ENCODE measurements around the gene CYTL1. TPM values are rescaled to one million over a fixed set of nuclear protein-coding genes. Genes with fewer than 3 reads are reported as not detected.

CYTL1 gene
- total and polyA plus RNA-seq, 2 donors, result 1.4 to 2.9 TPM

DNA sequence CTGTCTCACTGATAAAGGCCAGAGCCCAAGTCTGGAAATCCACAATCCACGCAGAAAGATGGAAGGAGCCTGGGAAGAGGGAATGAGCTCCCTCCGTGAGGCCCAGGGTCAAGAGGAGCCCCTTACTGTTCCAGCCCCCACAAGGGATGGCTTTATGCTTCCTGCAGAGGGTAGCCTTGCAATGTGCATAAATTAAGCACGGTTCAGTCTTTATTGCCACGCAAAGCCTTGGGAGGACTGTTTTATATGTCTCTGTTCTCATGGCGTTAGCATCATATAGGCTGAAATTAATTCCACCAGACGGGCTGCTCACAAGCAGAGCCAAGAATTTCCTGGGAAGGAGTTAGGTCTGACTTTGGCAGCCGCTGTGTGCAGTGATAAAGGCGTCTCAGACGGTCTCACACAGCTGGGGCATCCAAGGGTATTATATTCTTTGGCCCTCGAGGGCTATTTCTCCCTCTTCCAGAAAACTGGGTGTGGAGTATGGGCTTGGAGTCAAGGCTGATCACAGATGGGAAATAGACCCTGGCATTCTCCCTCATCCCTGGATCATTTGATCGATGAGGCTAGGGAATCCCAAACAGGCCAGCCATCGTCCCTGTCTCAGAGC lies 38.5 kb downstream of the CYTL1 start:
- H3K36me3 ChIP-seq (ENCODE audit: control insufficient read depth in 2 of 2, insufficient read depth in 2 of 2, low read length in 1 of 2), result no peaks in the 10 kb centered on the region
- no peak for DNase-seq (ENCODE audit: low read depth in 6 of 9, low spot score in 9 of 9)
- WGBS, result 82% methylated on average over 12 of the region's 12 CpGs
- H3K4me1 ChIP-seq (ENCODE audit: control insufficient read depth in 2 of 2, insufficient read depth in 2 of 2, low read length in 2 of 2), result no peaks in the 10 kb centered on the region
- H3K9me3 ChIP-seq (ENCODE audit: control insufficient read depth in 2 of 2, insufficient read depth in 1 of 2, low read length in 1 of 2), result no peaks in the 10 kb centered on the region
- H3K27me3 ChIP-seq (ENCODE audit: control insufficient read depth in 2 of 2, insufficient read depth in 1 of 2, low read length in 1 of 2), result no peaks in the 10 kb centered on the region
- H3K4me3 ChIP-seq (ENCODE audit: low read length in 2 of 2), result no peak overlapping the region
- no peak overlapping the region for H3K27ac ChIP-seq (ENCODE audit: low read depth in 1 of 2, low read length in 1 of 2)

DNA sequence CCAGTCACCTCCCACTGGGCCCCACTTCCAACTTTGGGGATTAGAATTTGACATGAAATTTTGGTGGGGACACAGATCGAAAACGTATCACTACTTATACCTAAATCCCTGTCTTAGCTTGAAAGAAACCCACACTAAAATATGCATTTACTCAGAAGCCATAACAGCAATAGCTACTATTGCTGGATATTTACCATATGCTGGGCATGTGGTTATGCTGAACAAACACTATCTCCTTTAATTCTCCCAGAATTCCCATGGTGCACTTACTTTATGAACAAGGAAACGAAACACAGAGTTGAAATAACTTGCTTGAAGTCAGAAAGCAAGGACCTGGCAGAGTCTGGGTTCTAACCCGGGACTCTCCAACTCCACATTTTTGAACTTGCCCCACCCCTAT lies 39.3 kb downstream of the CYTL1 start:
- H3K27me3 ChIP-seq (ENCODE audit: control insufficient read depth in 2 of 2, insufficient read depth in 1 of 2, low read length in 1 of 2), result no peaks in the 10 kb centered on the region
- H3K36me3 ChIP-seq (ENCODE audit: control insufficient read depth in 2 of 2, insufficient read depth in 2 of 2, low read length in 1 of 2), result no peaks in the 10 kb centered on the region
- peaks cover 0 to 2% of the 10 kb centered on the region in 2 donors for H3K9me3 ChIP-seq (ENCODE audit: control insufficient read depth in 2 of 2, insufficient read depth in 1 of 2, low read length in 1 of 2)
- H3K27ac ChIP-seq (ENCODE audit: low read depth in 1 of 2, low read length in 1 of 2), result no peak overlapping the region
- 97% methylated on average over 4 of the region's 4 CpGs for WGBS
- H3K4me1 ChIP-seq (ENCODE audit: control insufficient read depth in 2 of 2, insufficient read depth in 2 of 2, low read length in 2 of 2), result no peaks in the 10 kb centered on the region
- no peak overlapping the region for H3K4me3 ChIP-seq (ENCODE audit: low read length in 2 of 2)
- no peak for DNase-seq (ENCODE audit: low read depth in 6 of 9, low spot score in 9 of 9)

DNA sequence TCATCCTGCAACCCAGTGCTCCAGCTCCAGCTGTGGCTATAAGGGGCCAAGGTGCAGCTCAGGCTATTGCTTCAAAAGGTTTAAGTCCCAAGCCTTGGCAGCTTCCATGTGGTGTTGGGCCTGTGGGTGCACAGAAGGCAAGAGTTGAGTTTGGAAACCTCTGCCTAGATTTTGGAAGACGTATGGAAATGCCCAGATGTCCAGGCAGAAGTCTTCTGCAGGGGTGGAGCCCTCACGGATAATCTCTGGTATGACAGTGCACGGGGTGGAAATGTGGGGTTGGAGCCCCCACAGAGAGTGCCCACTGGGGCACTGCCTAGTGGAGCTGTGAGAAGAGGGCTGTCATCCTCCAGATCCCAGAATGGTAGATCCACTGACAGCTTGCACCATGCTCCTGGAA lies 44.5 kb downstream of the CYTL1 start:
- Histone ChIP-seq H3K4me3 (ENCODE audit: low read length in 2 of 2) (no peak overlapping the region), H3K36me3 (ENCODE audit: control insufficient read depth in 2 of 2, insufficient read depth in 2 of 2, low read length in 1 of 2) (no peaks in the 10 kb centered on the region), H3K9me3 (ENCODE audit: control insufficient read depth in 2 of 2, insufficient read depth in 1 of 2, low read length in 1 of 2) (peaks cover 2 to 9% of the 10 kb centered on the region in 2 donors), H3K27ac (ENCODE audit: low read depth in 1 of 2, low read length in 1 of 2) (no peak overlapping the region), H3K27me3 (ENCODE audit: control insufficient read depth in 2 of 2, insufficient read depth in 1 of 2, low read length in 1 of 2) (no peaks in the 10 kb centered on the region), H3K4me1 (ENCODE audit: control insufficient read depth in 2 of 2, insufficient read depth in 2 of 2, low read length in 2 of 2) (no peaks in the 10 kb centered on the region)
- WGBS, result 97% methylated on average over 3 of the region's 3 CpGs
- no peak for DNase-seq (ENCODE audit: low read depth in 6 of 9, low spot score in 9 of 9)

DNA sequence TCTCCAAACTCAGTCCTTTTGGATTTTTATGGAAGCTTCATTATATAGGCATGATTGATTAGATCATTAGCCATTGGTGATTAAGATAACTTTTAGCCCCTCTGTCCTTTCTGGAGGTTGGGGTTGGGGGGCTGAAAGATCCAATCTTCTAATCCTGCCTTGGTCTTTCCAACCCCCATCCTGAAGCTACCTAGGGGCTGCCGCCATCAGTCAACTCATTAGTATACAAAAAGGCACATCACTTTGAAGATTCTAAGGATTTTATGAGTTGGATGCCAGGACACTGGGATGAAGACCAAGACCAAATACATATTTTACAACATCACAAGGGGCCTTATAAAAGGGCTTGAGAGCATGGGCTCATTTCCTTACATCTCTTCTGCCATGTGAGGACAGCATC lies 47.5 kb downstream of the CYTL1 start:
- H3K4me3 ChIP-seq (ENCODE audit: low read length in 2 of 2), result no peak overlapping the region
- H3K4me1 ChIP-seq (ENCODE audit: control insufficient read depth in 2 of 2, insufficient read depth in 2 of 2, low read length in 2 of 2), result no peaks in the 10 kb centered on the region
- no peak overlapping the region for H3K27ac ChIP-seq (ENCODE audit: low read depth in 1 of 2, low read length in 1 of 2)
- DNase-seq (ENCODE audit: low read depth in 6 of 9, low spot score in 9 of 9), result no peak
- H3K27me3 ChIP-seq (ENCODE audit: control insufficient read depth in 2 of 2, insufficient read depth in 1 of 2, low read length in 1 of 2), result no peaks in the 10 kb centered on the region
- H3K36me3 ChIP-seq (ENCODE audit: control insufficient read depth in 2 of 2, insufficient read depth in 2 of 2, low read length in 1 of 2), result no peaks in the 10 kb centered on the region
- peaks cover 2 to 9% of the 10 kb centered on the region in 2 donors for H3K9me3 ChIP-seq (ENCODE audit: control insufficient read depth in 2 of 2, insufficient read depth in 1 of 2, low read length in 1 of 2)
- WGBS, result 94% methylated on average over 1 of the region's 1 CpG

DNA sequence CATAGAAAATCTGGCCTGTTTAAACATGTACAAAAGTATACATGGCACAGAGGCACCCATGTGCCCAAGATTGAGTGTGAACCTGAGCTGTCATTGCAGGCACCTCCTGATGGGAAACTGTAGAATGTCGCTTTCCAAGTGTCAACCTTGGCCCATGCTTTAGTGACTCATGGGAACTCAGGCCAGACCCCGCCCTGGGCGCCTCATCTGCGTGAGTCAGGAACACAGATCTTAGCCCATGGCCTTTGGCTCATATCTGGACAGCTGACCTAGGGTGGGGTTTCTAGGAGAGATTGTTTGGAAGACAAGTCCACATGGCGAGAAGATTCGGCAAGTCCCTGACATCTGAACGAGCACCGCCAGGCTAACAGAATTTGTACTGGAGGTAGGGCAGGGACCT lies 50.0 kb downstream of the CYTL1 start:
- H3K4me3 ChIP-seq (ENCODE audit: low read length in 2 of 2), result no peak overlapping the region
- no peaks in the 10 kb centered on the region for H3K36me3 ChIP-seq (ENCODE audit: control insufficient read depth in 2 of 2, insufficient read depth in 2 of 2, low read length in 1 of 2)
- peaks cover 0 to under 1% of the 10 kb centered on the region in 2 donors for H3K9me3 ChIP-seq (ENCODE audit: control insufficient read depth in 2 of 2, insufficient read depth in 1 of 2, low read length in 1 of 2)
- no peaks in the 10 kb centered on the region for H3K27me3 ChIP-seq (ENCODE audit: control insufficient read depth in 2 of 2, insufficient read depth in 1 of 2, low read length in 1 of 2)
- WGBS, result 94% methylated on average over 8 of the region's 8 CpGs
- no peak for DNase-seq (ENCODE audit: low read depth in 6 of 9, low spot score in 9 of 9)
- H3K4me1 ChIP-seq (ENCODE audit: control insufficient read depth in 2 of 2, insufficient read depth in 2 of 2, low read length in 2 of 2), result no peaks in the 10 kb centered on the region
- no peak overlapping the region for H3K27ac ChIP-seq (ENCODE audit: low read depth in 1 of 2, low read length in 1 of 2)

DNA sequence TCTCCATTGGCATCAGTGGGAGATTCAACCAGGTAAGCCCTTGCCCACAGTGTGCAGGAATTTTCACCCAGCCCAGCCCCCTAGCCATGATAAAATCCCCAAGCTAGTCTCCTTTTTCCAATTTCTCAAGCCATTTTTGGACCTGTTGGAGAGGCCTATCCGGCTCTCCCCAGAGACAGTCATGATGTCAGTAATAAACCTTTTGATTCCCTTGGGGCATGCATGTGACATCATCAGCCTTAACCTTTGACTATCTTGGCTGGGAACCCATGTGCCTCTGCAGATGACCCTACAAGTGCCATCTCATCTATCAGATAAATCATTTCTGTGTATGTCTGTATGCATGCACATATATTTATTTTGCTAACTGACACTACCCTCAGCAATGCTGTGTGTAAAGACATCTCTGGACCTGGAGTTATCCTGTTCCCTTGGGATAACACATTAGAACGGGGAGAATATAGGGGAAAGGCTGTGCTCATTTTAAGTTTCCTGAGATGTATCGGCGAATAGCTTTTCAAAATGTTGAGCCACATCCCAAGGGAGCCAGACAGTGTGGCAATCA lies 51.0 kb downstream of the CYTL1 start:
- DNase-seq (ENCODE audit: low read depth in 6 of 9, low spot score in 9 of 9), result no peak
- Histone ChIP-seq H3K4me1 (ENCODE audit: control insufficient read depth in 2 of 2, insufficient read depth in 2 of 2, low read length in 2 of 2) (no peaks in the 10 kb centered on the region), H3K27ac (ENCODE audit: low read depth in 1 of 2, low read length in 1 of 2) (no peak overlapping the region), H3K9me3 (ENCODE audit: control insufficient read depth in 2 of 2, insufficient read depth in 1 of 2, low read length in 1 of 2) (peaks cover 0 to 2% of the 10 kb centered on the region in 2 donors), H3K36me3 (ENCODE audit: control insufficient read depth in 2 of 2, insufficient read depth in 2 of 2, low read length in 1 of 2) (no peaks in the 10 kb centered on the region), H3K27me3 (ENCODE audit: control insufficient read depth in 2 of 2, insufficient read depth in 1 of 2, low read length in 1 of 2) (no peaks in the 10 kb centered on the region), H3K4me3 (ENCODE audit: low read length in 2 of 2) (no peak overlapping the region)
- WGBS, result 96% methylated on average over 4 of the region's 4 CpGs

Other genes starting within 250 kb of the CYTL1 start
- 0.57 TPM for gene MSX1, start 159.8 kb downstream of the CYTL1 start, total RNA-seq
- gene MSX1, start 159.8 kb downstream of the CYTL1 start, polyA plus RNA-seq, result 1.8 TPM
- 2.9 TPM for gene STK32B, start 32.0 kb upstream of the CYTL1 start, total RNA-seq
- 4.8 TPM for gene STK32B, start 32.0 kb upstream of the CYTL1 start, polyA plus RNA-seq

Data from thymus (tissue), 11 donors.